T47D (cell line): ENCODE measurements around the gene CYP4F22.
"Not testable (repeated sequence)": the region's sequence is repeated elsewhere in the genome, so short reads cannot be mapped to it uniquely, and the experiment has no call there.

ENCODE experiments used
- DNase-seq, 2 experiments: peaks; one replicate each; pipeline versions ENCODE4 v3.0.0 to v3.0.0-alpha.2; 2011 to 2012; ENCODE audit warnings: low read depth in 1 of 2, low spot score in 1 of 2
- JUND ChIP-seq: IDR thresholded peaks from 2 replicates; pipeline ENCODE4 v1.6.1; 2012; ENCODE audit warnings: low read depth
- in situ Hi-C: cut with HindIII; loops from 2 replicates; pipeline ENCODE4 v1.10.0; 2016; ENCODE audit warnings: low sequenced_read_pairs, low pct_unique_long_range_greater_than_20kb

Gene CYP4F22

DNA sequence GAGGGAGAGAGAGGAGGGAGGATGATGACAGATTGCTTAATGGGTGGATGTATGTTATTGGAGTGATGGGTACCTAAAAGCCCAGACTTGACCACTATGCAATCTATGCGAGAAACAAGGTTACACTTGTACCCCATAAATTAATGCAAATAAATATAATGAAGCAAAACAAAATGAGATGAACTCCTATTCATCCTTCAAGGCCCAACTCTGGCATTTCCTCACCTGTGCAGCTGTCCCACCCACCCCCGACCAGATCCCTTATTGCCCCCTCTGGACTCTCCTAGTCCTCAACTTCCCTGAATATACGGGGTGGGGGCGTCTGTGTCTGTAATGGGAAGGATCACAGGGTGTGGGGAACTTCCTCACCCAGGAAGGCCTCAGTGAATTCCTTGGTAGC is 33.2 kb upstream of the CYP4F22 start:
- TF ChIP-seq JUND: no peak
- DNase-seq: no peak
- in situ Hi-C loops: no loop called here

DNA sequence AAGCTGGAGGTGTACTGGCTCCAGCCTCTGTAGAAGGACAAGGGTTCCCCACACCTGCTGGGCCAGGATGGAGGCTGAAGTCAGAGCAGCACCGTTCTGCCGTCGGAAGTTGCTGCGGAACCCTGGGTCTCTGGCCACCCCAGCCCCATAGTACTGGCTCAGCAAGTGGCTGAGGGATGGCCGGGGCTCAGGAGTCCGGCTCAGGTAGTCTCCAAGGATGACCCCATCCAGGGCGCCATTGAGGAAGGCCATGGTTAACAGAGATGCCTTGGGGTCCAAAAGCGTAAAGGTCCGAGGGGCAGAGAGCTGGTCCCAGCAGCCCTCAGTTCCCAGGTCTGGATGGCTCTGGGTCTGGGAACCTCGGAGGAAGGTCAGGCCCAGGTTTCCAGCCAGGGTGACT is 32.7 kb upstream of the CYP4F22 start:
- in situ Hi-C loops: no loop called here
- no peak for TF ChIP-seq JUND
- DNase-seq: no peak

DNA sequence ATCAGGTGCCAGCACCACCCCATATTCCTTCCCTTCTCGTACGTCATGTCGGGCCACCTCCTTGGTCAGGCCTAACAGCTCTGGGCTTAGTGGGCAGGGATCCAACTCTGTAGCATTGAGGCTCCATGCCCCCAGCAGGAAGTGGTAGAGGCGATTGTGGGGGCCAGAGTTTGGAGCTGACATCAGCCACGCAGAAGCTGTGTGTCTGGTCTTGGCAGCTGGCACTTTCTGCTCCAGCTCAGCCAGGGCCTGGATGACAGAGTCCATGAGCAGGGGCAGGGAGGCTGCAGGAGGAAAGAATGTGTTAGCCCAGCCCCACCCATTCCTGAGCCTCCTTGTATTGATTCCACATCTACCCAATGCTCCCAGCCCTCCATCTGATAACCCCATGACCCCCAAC is 32.0 kb upstream of the CYP4F22 start:
- TF ChIP-seq JUND: no peak
- in situ Hi-C loops: no loop called here
- no peak for DNase-seq

DNA sequence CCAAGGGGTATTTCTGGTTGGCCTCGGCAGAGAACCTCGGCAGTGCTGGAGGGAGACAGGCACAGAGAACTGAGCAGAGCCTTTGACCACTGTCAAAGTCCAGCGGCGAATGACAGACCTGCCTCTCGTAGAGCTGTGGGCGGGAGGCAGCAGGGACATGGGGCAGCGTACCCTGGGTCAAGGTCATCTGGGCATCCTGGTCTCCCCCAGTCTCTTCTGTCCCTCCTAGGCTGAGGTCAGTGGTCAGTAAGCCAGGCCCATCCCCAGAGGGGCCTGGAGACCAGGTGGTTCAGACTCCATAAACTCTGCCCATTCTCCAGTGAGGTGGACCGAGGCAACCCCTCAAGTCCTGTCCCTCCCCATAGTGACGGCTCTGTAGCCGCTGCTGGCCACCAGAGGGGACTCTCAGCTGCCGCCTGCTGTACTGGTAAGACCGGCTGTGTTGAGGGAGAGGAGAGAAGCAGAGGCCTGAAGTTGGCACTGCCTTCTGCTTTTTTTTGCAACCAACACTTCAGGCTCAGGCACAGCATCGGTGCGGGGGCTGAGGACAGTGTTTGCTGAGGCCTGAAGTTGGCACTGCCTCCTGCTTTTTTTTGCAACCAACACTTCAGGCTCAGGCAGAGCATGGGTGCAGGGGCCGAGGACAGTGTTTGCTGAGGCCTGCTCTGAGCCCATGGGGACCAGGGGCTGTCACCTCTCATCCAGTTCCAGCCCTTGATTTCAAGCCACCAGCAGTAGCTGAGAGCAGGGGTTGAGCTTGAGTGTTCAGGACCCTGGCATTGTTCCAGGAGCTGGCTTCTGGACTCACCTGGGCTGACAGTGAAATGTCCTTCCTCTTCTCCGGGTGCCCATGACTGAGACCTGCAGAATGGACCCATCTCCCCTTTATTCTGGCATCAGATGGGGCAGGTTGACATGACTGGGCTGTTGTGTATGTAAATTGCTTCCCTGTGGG is 28.7 kb upstream of the CYP4F22 start, which contains the start of gene PGLYRP2:
Gene PGLYRP2, minus strand, starts transcription at position 111 of the 955 bp plus-strand sequence. CDS start 130 bp downstream, outside the sequence.
- TF ChIP-seq JUND: no peak
- in situ Hi-C loops: no loop called here
- DNase-seq: peak in 1 of 2 experiments; percentile 92

DNA sequence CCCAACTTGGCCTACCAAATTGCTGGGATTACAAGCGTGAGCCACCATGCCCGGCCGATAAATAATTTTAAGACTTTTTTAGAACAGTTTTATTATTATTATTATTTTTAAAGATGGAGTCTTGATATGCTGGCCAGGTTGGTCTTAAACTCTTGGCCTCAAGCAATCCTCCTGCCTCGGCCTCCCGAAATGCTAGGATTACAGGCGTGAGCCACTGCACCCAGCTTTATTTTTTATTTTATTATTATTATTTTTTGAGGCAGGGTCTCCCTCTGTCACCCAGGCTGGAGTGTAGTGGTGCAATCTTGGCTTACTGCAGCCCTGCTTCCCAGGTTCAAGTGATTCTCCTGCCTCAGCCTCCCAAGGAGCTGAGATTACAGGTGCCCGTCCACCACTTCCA is 27.3 kb upstream of the CYP4F22 start:
- in situ Hi-C loops, DNase-seq: not testable (repeated sequence)

DNA sequence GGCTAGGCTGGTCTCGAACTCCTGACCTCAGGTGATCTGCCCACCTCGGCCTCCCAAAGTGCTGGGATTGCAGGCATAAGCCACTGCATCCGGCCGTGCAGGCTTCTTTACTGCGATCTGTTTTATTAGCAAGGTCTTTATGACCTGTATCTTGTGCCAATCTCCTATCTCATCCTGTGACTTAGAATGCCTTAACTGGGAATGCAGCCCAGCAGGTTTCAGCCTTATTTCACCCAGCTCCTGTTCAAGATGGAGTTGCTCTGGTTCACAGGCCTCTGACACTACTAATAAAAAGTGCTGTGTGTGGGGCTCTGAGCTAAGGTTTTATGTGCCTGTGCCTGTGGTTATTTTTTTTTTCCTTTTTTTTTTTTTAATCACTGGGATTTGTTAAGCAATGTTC is 22.6 kb upstream of the CYP4F22 start:
- in situ Hi-C loops: not testable (repeated sequence)
- DNase-seq: peak in 1 of 2 experiments; percentile 57

DNA sequence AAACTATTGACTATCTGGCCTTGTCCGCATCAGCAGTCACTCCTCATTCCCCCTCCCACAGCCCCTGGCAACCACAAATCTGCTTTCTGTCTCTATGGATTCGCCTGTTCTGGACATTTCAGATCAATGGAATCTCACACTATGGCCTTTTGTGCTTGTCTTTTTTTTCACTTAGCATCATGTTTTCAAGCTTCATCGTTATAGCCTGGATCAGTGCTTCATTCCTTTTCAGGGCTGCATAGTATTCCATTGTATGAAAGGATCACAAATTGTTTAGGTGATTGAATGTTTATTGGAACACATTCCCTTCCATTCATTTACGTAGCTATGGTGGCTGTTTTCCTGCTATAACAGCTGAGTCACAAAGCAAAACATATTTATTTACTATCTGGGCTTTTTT is 21.3 kb upstream of the CYP4F22 start:
- no peak for DNase-seq
- in situ Hi-C loops: no loop called here
- no peak for TF ChIP-seq JUND

DNA sequence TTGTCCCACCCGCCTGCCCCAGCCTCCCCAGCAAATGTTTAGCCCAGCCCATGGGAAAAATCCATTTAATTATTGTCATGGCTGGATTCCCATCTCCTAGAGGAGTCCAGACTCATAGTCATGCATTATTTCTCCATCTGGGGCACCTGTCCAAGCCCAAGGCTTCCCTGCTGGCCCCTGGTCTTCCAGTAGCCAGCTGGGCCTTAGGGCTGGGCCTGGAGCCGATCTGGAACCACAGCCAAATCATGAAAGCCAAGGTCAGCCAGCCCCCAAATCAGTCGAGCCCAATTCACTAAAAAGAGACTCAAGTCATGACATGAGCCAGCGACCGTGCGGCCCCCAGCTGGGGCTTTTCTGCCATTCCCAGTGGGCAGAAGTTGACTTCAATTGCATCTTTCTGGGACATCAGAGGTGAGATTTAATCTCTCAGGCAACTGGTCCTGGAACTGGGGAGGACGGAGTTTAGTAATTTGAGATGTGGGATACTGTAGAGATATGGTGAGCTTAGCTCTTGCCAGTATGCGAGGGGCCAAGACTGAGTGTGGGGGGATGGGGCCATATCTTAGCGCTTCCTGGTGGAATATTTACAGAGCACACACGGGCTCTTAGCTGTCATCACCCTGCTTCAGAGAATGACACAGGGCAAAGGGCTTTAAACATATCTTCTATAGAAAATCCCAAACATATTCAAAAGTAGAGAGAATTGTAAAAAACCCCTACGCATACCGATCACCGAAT is 19.7 kb upstream of the CYP4F22 start:
- TF ChIP-seq JUND: peak; percentile 78; the same call in 1 of the 2 replicates
- in situ Hi-C loops: no loop called here
- peak in 1 of 2 experiments; percentile 91 for DNase-seq

DNA sequence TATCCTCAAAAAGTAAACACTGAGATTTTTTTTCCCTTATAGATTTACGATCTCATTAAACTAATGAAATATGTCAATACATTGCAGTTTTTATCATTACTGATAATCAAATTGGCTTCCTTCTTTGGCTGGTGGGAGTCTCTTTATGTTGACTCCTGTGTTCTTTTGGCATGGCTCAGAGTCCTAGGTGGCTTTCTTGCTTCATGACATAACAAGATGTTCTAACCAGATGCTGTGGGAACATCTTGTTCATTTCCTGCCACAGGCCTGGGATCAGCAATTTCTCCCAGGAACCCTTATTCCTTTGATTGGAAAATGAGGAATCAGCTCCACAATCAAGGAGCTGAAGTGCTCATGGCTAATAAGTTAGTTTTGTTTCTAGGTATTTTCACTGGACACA is 13.2 kb upstream of the CYP4F22 start:
- in situ Hi-C loops: no loop called here
- no peak for TF ChIP-seq JUND
- no peak for DNase-seq

DNA sequence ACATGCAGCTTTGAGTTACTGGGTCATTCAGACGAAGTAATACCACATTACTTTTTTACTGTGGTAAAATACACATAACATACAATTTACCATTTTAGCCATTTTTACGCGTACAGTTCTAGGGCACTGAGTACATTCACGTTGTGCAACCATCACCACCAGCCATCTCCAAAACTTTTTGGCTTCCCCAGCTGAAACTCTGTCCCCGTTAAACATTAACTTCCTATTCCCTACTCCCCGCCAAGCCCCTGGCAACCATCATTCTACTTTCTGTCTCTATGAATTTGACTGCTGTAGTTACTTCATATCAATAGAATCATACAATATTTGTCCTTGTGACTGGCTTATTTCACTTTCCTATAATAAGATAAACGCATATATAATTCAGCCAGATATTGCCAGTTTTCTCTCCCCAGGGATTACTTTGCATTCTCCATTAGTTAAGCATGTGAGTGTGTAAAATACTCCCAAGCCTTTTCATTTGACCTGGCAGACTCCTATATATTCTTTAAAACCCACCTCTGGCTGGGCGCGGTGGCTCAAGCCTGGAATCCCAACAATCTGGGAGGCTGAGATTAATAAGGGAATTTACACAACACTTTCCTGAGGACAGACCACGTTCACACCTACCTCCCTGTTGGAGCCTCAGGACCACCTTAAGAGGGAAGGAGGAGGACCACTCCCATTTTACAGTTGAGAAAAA is 10.0 kb upstream of the CYP4F22 start:
- in situ Hi-C loops: no loop called here
- no peak for DNase-seq
- TF ChIP-seq JUND: no peak

DNA sequence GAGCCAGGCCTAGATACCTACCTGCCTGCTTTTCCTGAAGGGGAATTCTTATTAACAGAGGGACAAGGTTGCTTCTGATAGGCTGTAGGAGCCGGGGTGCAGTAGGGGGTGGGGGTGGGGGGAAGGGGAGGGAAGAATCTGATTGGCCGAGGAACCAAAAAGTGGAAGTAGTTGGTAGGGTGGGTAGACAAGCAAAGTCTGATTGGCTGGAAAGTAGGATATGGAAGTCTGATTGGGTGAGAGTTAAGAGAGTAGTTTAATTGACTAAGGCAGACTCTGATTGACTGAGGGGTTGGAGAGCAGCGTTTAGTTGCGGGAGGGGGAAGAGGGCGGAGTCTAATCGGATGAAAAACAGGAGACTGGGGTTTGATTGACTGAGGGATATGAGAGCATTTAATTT is 9.4 kb upstream of the CYP4F22 start:
- no peak for TF ChIP-seq JUND
- in situ Hi-C loops: no loop called here
- peak in 1 of 2 experiments; percentile 93 for DNase-seq

DNA sequence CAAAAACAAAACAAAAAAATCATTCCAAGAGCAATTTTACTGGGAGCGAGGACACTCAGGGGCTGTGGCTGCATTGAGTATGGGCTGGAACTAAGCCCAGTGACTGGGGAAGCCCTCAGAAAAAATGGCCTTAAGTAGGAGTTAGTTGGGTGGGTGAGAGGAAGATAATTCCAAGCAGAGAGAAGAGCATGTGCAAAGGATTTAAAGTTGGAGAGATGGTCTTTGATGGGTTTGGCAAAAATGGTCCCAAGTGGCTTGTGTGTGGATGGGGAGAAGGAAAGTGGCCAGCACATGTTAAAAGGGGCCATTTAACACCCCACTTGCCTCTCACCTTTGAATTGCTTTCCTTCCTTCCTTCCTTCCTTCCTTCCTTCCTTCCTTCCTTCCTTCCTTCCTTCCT is 6.7 kb upstream of the CYP4F22 start:
- DNase-seq: no peak
- no peak for TF ChIP-seq JUND
- in situ Hi-C loops: no loop called here
